ENCODE measurements around the gene CLEC16A. TPM values are rescaled to one million over a fixed set of nuclear protein-coding genes. Genes with fewer than 3 reads are reported as not detected.

The CLEC16A gene
- total RNA-seq, 1 donor from 2014 or later = 34.6 TPM

DNA sequence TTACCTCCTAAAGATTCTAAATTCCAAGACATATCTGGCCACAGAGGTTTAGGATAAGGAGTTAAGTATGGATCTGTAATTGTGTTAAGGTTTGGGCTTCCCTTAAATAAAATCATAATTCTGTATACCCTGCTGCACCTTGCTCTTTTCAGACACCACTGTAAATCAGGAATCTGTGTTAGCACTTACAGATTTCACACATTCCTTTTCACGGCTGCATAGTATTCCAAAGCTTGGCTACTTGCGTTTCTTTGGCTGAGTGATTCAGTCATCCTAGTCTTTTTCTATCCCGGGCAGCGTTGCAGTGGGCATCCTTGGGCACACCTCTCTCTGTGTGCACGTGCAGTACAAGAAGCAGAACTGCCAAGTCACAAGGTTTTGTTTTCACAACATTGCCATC is 205.8 kb downstream of the CLEC16A start:
- TF ChIP-seq, protein P1, sequence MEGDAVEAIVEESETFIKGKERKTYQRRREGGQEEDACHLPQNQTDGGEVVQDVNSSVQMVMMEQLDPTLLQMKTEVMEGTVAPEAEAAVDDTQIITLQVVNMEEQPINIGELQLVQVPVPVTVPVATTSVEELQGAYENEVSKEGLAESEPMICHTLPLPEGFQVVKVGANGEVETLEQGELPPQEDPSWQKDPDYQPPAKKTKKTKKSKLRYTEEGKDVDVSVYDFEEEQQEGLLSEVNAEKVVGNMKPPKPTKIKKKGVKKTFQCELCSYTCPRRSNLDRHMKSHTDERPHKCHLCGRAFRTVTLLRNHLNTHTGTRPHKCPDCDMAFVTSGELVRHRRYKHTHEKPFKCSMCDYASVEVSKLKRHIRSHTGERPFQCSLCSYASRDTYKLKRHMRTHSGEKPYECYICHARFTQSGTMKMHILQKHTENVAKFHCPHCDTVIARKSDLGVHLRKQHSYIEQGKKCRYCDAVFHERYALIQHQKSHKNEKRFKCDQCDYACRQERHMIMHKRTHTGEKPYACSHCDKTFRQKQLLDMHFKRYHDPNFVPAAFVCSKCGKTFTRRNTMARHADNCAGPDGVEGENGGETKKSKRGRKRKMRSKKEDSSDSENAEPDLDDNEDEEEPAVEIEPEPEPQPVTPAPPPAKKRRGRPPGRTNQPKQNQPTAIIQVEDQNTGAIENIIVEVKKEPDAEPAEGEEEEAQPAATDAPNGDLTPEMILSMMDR (IDR thresholded peaks at IDR 0.05) = no peak
- Histone ChIP-seq H3K4me3 (no peak overlapping the region), H3K27me3 (ENCODE audit: low read depth) (no peaks in the 10 kb centered on the region), H3K27ac (no peak overlapping the region), H3K9me3 (no peaks in the 10 kb centered on the region), H3K4me1 (peaks cover 4% of the 10 kb centered on the region), H3K36me3 (no peaks in the 10 kb centered on the region)
- intact Hi-C loops (cut with DNase I) = no loop called here
- ATAC-seq (no peak), DNase-seq (no peak)

DNA sequence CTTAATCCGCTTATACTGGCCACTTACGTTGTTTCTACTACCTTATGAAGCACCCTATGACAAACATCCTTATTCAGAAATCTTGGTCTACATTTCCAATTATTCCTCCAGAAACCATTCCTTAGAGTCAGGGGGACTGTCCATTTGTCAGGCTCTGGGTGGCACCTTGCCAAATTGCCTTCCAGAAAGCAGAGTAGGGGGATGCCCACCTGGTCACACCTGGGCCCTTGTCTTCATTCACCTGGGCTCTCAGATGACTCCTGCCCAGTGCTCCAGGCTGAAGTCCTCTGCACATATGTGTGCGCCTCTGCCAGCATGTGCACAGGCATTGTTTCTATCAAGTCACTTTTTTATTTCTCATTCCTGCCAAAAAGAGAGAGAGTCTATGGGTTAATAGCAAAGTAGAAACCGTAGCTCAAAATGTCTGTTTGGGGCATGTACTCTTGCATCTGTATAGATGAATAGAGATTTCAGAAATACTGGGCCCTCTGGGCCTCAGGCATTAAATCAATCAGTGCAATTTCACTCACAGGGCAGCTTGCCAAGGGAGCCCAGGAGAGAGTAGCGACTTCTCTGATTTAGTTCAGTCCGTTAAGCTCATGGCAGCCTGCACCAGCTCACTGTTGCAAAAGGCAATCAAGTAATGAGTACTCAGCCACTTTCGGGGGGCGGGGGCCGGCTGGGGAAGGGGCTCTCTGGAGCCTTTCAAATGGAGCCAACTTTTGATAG is 207.0 kb downstream of the CLEC16A start:
- intact Hi-C loops (cut with DNase I) = no loop called here
- H3K4me1 ChIP-seq = peaks cover 4% of the 10 kb centered on the region
- H3K9me3 ChIP-seq = no peaks in the 10 kb centered on the region
- H3K36me3 ChIP-seq = no peaks in the 10 kb centered on the region
- TF ChIP-seq, protein P1 (IDR thresholded peaks at IDR 0.05) = no peak
- no peak overlapping the region for H3K27ac ChIP-seq
- no peaks in the 10 kb centered on the region for H3K27me3 ChIP-seq (ENCODE audit: low read depth)
- DNase-seq (no peak), ATAC-seq (no peak)
- H3K4me3 ChIP-seq = no peak overlapping the region

DNA sequence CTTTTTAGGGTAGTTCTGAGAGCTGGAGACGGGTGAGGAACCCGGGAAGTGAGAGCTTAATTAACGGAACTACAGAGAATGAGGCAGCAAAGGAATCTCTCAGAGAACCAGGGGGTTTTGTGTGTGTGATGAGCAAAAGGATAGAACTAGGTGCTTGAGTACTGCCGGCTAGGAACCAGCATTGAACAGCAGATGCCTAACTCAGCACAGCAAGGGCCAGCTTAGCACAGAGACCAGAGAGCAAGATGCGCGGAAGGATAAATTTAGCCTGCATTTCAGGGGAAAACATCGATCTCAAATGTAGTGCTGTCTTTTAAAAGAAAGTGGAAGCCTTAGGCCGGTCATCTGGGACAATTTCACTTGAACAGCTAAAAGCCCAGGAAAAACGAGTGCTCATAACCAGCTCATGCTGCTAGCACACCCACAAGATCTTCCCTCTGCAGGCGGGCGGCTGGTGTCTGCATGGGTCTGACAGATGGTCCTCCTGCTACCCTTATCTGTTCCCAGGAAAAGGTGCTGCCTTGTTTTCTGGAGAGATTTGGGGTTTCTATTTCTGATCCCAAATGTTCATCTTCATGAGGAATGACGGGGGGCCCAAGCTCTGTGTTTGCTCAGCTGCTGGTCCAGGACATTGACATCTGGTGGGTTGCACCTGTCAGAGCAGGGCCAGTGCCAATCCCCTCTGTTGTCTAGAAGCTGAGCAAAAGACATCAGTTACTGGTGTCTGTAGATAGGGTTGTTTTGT is 207.7 kb downstream of the CLEC16A start:
- no peak overlapping the region for H3K4me3 ChIP-seq
- DNase-seq (no peak), ATAC-seq (no peak)
- H3K4me1 ChIP-seq = peaks cover 4% of the 10 kb centered on the region
- no peaks in the 10 kb centered on the region for H3K27me3 ChIP-seq (ENCODE audit: low read depth)
- H3K27ac ChIP-seq = no peak overlapping the region
- intact Hi-C loops (cut with DNase I) = no loop called here
- TF ChIP-seq, protein P1 (IDR thresholded peaks at IDR 0.05) = no peak
- H3K9me3 ChIP-seq = no peaks in the 10 kb centered on the region
- no peaks in the 10 kb centered on the region for H3K36me3 ChIP-seq

DNA sequence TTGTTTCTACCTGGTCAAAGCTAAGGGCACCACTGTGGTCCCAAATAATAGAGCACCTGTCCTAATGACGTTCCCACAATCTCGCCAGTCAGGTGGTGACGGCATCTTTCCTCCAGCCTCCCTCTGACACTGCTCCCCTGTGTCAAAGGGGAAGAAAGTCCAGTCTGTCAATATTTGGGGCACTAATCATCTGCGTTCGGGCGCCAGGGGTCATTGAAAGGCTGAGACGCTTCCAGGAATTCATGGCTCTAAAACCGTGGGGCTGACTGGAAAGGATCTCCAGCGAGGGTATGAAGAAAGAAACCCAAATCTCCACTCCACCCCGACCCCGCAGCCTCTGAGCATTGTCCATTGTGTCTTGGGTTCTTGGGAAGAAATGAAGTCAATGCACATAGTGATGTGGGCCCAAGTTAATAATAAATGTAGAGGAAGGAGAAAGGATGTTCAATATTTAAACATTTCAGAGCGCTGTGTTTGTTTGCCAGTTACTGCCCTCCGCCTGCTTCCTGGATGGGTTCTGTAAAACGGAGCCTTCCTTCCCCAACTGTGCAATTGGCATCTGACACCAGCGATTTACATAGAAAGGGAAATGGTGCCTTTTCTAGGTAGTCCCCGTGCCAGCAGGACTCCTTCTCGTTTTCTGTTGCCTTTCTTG is 208.4 kb downstream of the CLEC16A start:
- H3K36me3 ChIP-seq = no peaks in the 10 kb centered on the region
- H3K4me1 ChIP-seq = peaks cover 4% of the 10 kb centered on the region
- TF ChIP-seq, protein P1 (IDR thresholded peaks at IDR 0.05) = no peak
- DNase-seq (no peak), ATAC-seq (peak; percentile 42 to 58)
- H3K4me3 ChIP-seq = no peak overlapping the region
- H3K27me3 ChIP-seq (ENCODE audit: low read depth) = no peaks in the 10 kb centered on the region
- no peak overlapping the region for H3K27ac ChIP-seq
- H3K9me3 ChIP-seq = no peaks in the 10 kb centered on the region
- intact Hi-C loops (cut with DNase I) = no loop called here

DNA sequence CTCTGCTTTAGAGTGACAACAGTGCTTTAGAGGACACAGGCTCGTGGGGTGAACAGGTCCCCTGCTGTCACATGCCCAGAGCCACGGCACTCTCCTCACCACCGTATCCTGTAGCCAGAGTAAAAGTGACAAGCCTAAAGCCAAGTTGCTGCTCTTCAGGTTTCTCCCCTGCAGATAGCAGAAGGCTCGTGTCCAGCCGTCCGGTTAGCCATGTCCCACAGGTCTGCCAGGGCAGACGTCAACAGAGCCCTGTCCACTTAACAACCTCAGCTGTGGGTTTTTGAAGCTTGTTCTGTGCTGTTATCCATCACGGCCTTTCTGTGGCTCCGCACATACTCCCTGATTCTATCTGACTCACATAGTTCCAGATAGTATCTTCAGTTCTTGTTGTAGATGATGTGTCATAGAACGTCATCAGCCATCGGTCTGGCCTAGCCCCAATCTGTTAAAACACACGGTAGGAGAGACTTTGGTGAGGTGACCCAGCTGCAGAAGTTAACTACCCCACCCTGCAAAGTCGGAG is 211.0 kb downstream of the CLEC16A start:
- DNase-seq = no peak
- H3K4me1 ChIP-seq = peaks cover 4% of the 10 kb centered on the region
- no peaks in the 10 kb centered on the region for H3K36me3 ChIP-seq
- no peak overlapping the region for H3K4me3 ChIP-seq
- no peaks in the 10 kb centered on the region for H3K27me3 ChIP-seq (ENCODE audit: low read depth)
- H3K9me3 ChIP-seq = no peaks in the 10 kb centered on the region
- ATAC-seq = peak; percentile 13 to 18
- no peak overlapping the region for H3K27ac ChIP-seq
- intact Hi-C loops (cut with DNase I) = no loop called here
- TF ChIP-seq, protein P1 (IDR thresholded peaks at IDR 0.05) = no peak

All from lower lobe of right lung (tissue), 2 donors.